HG03442 (cell line): Measurements from ENCODE around the gene BHLHA15.

Experiments
- ATAC-seq: cut with Tn5 transposase; IDR thresholded peaks from one replicate; pipeline ENCODE4 v1.9.1; 2021; ENCODE audit warnings: mild to moderate bottlenecking, moderate library complexity; ENCODE audit not compliant: unreplicated experiment

BHLHA15 gene

DNA sequence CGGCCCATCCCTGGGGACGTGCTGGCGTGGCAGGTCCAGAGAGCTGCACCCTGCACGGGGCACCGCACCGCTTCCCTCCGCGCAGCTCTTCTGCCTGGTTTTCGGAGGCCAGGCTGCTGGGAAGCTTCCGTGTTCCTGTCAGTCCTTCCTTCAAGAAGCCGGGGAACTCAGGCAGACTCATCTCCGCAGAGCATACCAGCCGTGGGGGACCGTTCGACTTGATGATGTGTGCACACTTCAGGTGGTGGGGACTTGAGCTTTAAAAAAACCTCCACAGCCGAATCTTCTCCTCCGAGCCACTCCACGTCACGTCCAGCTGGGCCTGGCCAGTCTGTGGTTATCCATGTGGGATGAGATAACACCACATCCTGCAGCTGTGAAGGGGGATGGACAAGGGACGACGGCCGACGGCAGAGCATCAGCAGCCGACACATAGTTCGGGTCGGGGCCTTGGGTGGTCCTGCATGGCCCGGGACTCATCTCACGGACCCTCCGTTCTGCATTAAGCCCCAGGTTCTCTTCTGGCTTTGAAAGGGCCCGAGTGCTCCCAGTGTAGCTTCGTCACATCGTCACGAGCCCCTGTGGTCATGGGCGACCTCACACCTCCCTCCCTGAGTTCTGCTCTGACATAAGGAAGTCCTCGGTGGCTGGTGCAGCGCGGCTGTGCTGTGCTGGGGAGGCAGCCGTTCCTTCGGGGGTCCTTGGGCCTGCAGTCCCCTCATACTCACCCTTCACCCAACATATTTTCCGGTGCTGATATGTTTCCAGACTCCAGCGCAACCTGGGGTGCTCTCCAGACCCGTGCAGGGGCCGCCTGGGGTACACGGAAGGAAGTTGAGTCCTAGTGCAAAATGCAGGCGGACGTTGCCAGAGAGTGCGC is 4.5 kb upstream of the BHLHA15 start:
- ATAC-seq: no peak

DNA sequence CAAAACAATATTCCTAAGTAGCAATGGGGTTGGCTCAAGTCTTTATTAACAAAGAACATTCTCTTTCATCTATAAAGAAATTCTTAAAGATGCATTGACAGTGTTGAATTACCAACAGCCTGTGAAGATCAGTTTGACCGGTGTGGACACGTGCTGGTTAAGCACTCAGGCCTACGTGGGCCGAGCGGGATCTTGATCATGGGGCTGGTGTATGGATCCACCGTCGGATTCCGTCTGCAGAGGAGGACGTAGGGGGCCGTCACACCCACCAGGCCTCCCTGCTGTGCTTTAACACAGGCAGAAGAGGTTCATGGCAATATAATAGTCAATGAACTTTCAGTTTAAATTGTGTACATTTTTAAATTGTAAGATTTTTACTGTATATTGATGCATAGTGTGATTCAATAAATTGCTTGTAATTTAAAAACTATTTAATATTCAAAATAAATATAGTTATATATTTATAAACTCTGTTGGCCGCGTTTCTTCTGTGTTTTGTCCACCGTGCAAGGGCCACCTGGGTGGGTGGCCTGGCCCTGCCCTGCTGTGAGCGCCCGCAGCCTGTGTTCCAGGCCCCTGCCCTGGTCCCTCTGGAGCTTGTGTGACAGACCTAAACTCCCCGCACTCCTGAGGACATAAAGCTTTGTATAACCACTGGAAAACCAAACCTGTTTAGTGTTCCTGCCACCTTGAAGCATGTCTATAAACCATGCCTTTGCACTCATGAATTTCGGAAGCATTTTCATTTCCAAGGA is 1.9 kb upstream of the BHLHA15 start:
- no peak for ATAC-seq

DNA sequence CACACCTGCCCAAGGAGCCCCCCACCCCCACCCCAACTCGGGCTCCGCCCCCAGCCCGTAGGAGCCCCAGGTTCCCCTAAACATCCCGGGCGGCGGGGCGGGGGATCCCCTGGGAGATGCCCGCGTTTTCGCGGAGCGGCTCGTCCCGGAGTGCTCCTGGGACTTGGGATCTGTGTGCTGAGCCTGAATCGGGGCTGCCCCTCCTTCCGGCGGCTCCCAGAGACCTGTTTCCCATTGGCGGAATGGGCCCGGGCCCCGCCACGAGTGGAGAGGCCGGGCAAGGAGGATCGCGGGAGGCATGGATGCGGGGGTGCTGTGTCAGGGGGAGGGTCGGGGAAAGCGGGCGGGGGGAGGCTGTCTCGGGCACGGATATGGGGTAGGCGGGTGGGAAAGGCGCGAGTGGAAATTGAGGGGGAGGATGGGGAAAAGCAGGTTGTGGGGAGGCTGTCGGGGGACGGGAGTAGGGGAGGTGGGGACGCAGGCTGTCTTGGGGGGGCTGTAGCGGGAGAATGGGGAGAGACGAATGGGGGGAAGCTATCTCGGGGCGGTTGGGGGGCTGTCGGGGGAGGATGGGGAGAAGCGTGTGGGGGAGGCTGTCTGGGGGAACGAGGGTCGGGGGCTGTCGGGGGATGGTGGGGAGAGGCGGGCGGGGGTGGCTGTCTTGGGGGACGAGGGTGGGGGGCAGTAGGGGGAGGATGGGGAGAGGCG is 572 bp upstream of the BHLHA15 start:
- no peak for ATAC-seq

DNA sequence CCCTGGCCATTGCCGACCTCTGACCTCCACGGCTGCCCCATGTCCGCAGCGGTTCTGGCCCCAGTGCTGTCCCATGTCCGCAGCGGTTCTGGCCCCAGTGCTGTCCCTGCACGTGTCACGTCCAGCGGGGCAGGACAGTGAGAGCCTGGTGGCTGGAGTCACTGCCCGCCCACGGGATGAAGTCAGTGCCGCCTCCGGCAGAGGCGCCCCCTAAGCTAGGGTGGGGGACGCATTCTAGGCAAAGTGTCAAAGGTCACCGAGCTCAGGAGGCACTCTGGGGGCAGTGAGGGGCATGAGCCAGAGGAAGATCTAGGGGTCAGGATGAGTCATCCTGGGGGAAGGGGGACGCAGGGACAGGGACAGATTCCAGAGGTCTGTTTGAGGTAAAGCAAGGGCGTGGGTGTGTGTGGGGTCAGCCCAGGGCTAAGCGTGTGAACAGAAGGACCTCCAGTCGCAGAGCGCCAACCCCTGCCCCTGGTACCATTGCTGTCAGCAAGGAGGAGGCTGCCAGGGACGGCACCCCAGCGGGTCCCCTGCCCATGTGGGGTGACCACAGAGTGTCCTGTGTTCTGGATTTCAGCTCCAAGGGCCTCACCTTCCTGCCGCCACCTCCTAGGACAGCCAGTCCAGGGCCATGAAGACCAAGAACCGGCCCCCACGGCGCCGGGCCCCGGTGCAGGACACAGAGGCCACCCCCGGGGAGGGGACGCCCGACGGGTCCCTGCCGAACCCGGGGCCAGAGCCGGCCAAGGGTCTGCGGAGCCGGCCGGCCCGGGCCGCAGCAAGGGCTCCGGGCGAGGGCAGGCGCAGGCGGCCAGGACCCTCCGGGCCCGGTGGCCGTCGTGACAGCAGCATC is 665 bp downstream of the BHLHA15 start:
- ATAC-seq: no peak

DNA sequence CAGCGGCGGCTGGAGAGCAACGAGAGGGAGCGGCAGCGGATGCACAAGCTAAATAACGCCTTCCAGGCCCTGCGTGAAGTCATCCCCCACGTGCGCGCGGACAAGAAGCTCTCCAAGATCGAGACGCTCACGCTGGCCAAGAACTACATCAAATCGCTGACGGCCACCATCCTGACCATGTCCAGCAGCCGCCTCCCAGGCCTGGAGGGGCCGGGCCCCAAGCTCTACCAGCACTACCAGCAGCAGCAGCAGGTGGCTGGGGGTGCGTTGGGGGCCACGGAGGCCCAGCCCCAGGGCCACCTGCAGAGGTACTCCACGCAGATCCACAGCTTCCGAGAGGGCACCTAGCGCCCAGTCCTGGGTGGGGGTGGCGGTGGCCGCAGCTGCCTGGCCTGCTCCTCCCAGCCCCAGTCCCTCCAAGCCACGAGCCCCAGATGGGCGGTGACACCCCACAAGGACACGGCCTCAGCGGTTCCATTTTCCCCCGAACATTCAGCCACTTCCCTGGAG is 1.3 kb downstream of the BHLHA15 start:
- ATAC-seq: no peak

DNA sequence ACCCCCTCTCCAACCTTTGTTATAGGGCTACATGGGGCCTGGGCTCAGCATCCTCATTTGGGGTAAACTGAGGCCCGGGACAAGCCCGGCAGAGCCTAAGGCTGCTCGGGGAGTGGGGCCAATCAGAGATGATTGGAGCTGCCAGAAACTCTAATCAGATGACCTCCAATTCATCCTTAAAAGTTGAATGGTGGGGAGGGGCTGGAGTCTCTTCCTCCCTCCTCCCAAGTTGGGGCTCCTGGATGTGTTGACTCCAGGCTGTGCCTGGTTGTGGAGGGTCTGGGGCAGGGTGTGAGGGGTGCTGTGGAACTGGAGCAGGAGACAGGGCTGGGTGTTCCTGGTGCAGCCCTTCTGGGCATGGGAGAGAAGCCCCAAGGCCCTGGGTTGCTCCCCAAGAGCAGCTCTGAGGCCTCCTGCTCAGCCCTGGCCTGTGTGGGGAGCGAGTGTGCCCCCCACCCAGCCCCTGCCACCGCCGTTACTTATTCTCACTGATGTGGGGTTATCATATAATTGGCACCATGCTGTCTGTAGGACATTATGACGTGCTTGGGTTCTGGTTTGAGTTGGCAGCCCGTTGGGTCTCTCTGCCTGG is 2.2 kb downstream of the BHLHA15 start:
- no peak for ATAC-seq

DNA sequence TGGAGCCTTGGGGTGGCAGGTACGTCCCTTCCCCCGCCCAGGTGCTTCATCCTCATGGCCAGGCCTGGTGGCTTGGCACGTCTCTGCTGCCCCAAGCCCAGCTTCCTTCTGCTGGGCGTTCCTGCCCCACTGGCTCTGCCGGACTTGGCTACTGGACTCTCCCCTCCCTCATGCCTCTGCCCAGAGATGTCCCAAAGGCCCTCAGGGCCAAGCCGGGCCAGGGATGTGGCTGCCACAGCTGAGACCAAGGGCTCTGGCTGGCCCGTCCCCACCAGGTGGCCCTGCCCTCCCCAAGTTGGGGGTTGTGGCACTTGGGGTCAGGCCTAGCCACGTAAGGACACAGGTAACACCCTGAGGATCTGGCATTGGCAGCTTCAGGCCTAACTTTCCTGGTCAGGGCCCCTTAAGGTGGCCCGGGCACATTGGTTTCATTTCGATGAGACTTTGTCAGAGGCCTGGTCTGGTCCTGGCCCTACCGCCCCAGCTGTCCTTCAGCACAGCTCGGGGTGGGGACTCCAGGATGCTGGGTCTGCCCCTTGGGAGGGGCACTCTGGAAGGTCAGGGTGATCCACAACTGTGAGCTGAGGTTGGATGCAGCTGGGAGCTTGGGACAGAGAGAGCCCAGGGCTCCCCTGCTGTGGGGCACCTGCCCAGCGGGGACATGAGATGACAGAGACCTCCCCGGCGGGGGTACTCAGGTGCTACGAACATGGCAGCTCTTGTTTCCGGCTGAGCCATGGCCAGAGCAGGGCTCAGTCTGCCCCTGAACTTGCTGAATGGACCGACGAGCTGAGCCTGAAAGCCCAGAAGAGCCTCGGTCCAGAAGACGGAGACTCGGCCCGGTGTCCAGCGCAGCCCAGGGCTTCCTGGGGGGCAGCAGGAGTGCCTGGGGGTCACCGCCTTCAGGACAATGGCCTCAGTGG is 2.9 kb downstream of the BHLHA15 start:
- no peak for ATAC-seq

DNA sequence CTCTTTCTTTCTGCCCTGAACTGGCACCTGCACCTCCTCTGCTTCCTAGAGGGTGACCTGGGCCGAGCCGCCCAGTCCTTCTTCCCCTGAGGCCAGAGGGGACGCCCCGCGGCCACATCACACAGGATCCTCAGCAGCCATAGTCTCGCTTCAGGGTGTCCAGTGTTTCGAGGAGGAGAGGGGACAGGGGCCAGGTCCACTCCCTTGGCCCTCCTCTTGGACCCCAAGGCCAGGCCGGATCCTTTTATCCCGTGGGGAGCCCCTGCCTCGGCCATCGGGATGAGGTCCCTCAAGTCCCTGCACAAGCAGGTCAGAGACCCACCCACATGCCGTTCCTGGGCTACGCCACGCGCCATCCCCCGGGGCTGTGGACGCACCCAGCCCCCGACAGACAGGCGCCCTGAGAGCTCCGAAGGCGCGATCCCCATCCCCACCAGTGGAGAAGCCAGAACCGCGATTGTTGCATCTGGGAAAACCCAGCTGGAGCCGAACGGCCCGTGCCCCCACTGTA is 3.6 kb downstream of the BHLHA15 start:
- no peak for ATAC-seq

DNA sequence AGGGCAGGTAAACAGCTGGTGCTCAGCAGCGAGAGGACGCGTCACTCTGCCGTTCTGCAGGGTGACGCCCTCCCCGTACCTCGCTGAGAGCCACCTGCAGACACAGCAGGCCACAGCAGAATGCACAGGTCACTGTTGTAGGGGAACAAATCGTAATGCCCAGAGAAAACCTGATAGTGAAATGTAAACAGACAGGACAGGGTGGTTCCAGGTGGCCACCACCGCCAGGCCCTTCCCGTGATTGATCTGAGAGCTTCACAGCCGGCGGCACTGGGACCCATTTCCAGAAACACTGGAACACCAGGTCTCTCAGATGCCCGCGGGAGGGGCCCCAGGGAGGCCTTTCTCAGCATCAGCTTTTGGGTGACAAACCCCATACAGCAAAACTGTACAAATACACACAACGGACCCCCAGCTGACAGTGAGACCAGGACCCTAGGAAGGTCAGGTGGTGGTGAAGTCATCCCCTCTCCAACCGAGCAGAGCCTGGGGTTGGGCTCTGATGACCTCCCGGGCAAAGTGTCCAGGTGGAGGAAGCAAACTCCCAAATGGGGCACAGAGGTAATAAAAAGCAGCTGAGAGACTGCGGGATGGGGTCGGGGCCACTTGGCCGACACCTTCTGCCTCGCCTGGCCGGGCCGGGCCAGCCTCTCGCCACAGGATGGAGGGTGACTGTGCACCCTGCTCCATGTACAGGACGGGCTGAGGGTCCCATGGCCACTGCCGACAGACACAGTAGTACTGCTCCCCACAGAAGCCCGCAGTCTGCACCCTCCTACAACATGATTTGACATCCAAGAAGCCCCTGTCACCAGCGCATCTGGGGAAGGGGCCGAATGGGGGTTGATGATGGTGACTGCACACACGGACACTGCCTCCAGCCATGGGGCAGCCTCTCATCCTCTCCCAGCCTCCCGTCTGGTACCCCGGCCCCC is 4.6 kb downstream of the BHLHA15 start:
- no peak for ATAC-seq

DNA sequence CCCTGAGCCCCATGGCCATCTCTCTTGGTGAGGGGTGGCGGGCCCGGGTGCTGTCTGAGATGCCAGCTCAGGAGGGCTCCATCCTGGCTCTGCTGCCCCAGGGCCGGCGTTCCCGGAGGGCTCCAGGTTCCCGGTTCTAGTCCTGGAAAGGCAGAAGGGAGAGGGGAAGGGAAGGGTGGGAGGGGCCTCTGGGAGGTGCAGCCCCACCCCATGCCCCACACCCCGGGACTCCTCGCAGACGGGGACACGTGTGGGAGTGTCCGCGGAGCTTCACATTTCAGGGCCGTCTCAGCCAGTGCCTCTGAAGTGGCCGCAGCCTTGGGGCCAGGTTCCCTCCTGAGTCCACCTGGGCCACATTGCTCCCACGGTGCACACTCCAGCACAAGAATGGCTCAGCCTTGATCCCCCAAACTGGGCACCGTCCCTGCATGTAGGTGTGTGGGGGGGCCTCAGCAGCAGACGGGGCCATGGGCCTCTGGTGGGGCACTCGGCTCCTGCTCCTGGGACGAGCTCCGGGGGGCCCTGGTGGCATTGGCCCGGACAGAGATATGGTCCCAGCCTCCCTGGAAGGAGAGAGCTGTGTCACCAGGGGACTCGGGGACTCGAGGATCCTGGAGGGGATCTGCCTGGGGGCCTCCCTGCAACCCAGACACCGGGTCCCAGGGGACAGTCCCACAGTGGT is 5.8 kb downstream of the BHLHA15 start:
- no peak for ATAC-seq

DNA sequence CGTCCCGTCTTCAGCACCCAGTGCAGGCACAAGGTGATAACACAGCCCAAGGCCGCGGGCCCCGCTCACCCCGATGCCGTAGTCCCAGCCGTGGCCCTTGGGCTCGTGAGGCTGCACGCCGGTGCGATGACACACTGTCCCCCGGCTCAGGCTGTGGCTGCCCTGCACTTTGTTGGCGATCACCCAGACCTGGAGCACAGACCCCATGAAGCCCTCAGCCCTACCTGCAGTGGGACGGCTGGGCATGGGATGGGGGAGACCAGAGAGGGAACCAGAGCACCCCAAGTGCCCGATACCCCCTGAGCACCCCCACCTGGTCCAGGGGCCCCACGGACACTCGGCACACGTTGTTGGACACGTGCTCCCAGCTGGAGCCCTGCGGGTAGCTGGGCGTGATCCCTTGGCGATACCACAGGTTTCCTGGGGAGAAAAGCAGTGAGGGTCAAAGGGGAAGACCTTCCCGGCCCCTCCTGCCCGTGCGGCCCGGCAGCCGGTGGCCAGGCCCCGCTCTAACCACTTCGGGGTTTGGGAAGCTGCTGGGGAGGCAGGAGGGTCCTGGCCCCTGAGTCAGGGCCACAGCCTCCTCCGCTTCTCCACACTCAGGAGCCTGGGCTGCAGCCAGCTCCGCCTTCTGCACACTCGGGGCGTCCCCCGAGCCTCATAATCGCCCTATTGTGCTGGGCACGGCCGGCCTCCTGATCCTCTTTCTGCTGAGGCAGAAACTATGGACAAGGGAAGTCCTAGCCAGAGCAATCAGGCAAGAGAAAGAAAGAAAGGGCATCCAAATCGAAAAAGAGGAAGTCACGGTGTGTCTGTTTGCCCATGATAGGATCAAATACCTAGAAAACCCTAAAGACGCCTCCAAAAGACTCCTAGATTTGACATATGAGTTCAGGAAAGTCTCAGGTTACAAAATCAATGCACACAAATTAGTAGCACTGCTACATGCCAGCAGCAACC is 6.7 kb downstream of the BHLHA15 start:
- ATAC-seq: no peak

DNA sequence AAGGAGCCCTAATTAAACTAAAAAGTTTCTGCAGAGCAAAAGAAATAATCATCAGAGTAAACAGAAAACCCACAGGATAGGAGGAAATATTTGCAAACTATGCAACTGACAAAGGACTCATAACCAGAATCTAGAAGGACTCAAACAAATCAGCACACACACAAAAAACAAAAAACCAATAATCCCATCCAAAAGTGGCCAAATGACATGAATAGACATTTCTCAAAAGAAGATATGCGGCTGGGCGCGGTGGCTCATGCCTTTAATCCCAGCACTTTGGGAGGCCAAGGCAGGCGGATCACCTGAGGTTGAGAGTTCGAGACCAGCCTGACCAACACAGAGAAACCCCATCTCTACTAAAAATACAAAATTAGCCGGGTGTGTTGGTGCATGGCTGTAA is 8.1 kb downstream of the BHLHA15 start:
- ATAC-seq: peak; percentile 30

DNA sequence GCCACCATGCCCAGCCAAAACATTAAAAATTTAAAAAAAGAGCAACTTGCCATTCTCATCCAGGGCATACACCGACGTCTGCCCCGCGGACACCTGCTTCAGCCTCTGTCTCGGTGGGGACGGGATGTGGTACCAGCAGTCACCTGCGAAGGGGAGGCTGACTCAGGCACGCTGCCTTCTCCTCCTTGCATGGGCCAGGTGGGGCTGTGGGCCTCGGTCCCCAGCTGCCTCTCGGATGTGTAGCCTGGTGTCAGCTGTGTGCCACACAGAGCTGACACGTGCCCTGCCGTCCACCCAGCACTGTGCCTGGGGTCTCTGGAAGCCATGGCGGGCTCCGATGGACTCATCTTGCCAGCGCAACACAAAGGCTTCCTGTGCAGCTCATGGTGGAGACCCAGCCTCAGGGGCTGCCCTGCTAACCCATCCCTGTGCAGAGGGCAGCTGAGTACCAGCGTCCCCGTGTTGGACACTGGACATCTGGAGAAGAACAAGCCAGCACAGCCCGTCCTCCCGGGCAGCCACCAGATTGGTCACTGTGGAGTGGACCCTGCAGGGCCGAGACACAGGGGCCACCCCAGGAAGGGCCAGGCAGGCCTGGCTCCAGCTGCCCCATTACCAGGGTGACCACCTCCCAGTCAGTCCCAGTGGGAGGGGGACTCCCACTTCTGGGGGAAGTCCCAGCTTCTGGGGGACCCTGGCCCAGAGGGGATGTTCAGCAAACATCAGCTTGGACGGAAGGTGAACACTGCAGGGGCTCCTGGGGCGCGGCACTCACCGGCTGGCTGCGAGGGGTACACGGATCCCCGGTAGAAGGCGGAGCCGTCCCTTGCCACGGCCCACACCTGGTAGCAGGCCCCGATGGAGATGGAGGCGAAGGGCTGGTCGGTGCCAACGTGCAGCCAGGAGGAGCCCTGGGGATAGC is 10.6 kb downstream of the BHLHA15 start:
- no peak for ATAC-seq

DNA sequence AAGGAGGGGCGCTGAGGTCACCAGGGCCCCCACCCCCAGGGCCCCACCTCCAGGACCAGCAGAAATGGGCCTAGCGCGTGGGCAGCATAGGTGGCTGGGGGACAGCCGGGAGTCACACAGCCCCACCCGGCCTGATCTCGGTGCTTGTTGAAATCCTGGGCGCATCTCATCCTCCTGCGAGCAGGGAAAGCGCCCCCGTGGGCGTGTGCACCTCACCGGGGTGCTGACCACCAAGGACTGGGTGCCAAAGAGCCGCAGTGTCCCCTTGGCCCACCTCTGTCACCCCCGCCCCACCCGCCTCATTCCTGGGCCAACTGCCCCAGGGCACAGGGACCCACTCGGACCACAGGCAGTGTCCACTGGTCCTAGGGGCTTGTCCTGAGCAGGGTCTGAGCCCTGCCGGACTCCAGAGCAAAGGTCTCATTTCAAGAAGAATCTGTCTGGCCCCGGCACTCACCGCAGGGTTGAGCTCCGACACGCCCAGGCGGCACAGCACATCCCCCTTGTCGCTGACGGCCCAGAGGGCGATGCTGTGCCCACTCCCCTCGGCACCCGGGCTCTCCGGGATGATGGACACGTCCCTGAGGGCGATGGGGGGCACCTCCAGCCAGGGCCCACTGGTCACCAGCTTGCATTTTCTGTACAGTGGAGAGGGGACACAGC is 11.4 kb downstream of the BHLHA15 start:
- ATAC-seq: no peak
